GM19452 (cell line): ENCODE data around the gene NPIPB4.
"Not testable (repeated sequence)": the region's sequence is repeated elsewhere in the genome, so short reads cannot be mapped to it uniquely, and the experiment has no call there.

Experiments
- ATAC-seq: cut with Tn5 transposase; IDR thresholded peaks from one replicate; pipeline ENCODE4 v1.9.1; 2021; ENCODE audit not compliant: unreplicated experiment

NPIPB4 gene

DNA sequence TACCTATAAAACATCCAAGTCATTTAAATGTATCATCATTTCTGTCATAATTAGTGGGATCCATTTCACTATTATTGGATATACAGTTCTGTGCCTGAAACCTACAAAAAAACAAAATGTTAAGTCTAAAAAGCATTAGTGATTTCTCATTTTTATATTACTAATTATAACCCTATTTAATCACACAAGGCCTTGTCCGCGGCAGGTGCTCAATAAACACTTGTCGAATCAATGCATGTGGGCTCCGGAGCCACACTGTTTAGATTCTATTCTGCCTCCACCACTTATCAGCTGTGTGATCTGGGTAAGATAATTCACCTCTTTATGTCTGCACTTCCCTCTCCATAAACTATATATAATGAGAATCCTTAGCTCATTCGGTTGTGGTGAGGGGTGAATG, at the start of gene NPIPB4:
Gene NPIPB4, minus strand, starts transcription at position 101 of the 400 bp plus-strand sequence. CDS start 378 bp downstream, outside the sequence.
- ATAC-seq: not testable (repeated sequence)

GRCh38 chr16:21898998-21899397, 41.4 kb upstream of the NPIPB4 start:
- not testable (repeated sequence) for ATAC-seq

- not testable (repeated sequence) for ATAC-seq
These were observed 24.4 kb upstream of the NPIPB4 start for GRCh38 chr16:21881988-21882387.

GRCh38 chr16:21837186-21837585, 20.4 kb downstream of the NPIPB4 start:
- not testable (repeated sequence) for ATAC-seq

- ATAC-seq: not testable (repeated sequence)
These were observed 21.2 kb downstream of the NPIPB4 start for GRCh38 chr16:21836334-21836733.

- not testable (repeated sequence) for ATAC-seq
These were observed 21.8 kb downstream of the NPIPB4 start for GRCh38 chr16:21835747-21836146.

- ATAC-seq: not testable (repeated sequence)
These were observed 23.3 kb downstream of the NPIPB4 start for GRCh38 chr16:21834211-21834610.

GRCh38 chr16:21829929-21830328, 27.6 kb downstream of the NPIPB4 start:
- ATAC-seq: not testable (repeated sequence)

DNA sequence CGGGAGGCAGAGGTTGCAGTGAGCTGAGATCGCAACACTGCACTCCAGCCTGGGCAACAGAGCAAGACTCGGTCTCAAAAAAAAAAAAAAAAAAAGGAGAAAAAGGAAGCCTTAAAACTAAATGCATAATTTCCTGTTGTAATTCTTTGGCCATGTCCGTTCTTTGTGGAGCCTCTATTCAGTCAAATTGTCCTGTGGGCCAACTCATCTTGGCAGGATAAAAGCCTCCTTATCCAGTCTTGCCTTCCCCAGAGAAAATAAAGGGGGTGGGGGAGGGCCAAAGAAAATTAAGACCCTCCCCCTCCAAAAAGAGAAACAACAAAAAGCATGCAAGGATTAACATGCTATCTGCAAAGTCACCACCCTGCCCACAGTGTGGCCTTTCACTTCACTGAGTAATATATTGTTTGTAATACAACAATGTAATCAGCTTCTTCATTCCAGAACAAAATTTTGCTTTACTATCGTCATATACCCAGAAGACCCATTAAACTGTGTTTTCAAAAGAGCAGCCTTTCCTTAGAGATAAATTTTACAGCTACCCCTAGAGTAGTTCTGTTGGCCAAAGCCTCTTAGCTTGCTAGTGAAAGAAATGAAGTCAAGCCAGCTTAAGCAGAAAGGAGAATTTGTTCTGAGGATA, 31.4 kb downstream of the NPIPB4 start:
- not testable (repeated sequence) for ATAC-seq

DNA sequence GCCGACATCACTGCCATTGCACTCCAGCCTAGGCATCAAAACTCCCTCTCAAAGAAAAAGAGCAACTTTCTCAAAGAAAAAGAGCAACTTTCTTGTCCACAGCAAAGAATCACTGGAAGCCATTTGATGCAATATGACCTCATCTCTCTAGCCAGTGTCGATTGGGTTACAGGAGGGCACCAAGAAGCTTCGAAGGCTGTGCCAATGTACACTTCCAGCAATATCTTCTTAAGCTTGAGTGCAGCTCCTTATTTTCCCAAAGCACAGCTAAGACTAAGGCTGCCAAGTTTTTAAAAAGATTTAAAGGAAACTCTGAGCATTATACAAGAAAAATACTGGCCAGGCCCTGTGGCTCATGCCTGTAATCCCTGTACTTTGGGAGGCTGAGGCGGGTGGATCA, 32.0 kb downstream of the NPIPB4 start:
- not testable (repeated sequence) for ATAC-seq

DNA sequence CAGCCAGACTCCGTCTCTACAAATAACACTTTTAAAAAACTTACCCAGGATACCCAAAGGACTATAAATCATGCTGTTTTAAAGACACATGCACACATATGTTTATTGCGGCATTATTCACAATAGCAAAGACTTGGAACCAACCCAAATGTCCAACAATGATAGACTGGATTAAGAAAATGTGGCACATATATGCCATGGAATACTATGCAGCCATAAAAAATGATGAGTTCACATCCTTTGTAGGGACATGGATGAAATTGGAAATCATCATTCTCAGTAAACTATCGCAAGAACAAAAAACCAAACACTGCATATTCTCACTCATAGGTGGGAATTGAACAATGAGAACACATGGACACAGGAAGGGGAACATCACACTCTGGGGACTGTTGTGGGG, 34.3 kb downstream of the NPIPB4 start:
- ATAC-seq: not testable (repeated sequence)

DNA sequence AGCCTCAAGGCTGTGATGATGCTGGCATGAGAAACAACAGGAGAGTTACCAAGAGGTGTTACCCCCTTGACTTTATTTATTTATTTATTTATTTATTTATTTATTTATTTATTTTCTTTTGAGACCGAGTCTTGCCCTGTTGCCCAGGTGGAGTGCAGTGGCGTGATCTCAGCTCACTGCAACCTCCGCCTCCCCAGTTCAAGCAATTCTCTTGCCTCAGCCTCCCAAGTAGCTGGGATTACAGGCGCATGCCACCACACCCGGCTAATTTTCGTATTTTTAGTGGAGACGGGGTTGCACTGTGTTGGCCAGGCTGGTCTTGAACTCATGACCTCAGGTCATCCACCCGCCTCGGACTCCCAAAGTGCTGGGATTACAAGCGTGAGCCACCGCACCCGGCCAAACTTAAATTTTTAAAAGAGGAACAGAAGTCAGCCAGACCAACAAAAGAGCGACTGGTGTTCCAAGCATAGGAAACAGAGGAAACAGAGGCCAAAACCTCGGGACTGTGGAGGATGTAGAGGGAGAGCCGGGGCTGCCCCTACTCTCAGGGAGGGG, 36.6 kb downstream of the NPIPB4 start:
- not testable (repeated sequence) for ATAC-seq

GRCh38 chr16:21820028-21820907, 37.3 kb downstream of the NPIPB4 start:
- ATAC-seq: peak; percentile 95

DNA sequence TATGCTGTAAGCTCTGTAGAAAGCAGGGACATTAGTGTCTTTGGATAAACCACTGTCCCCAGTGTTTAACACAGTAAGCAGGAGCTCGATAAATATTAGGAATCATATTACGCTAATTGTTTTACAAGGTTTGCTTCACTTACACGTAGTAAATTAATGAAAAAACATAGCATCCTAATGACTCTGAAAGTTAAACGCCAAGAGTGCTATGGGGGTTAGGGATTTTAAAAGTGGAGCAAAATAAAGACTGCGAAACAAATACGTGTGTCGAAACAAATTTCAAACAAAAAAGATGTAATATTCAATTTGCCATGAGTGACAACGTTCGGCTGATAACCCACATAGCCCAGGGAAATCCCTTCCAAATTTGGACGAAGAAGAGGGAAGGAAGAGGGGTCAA, 37.9 kb downstream of the NPIPB4 start:
- ATAC-seq: not testable (repeated sequence)

DNA sequence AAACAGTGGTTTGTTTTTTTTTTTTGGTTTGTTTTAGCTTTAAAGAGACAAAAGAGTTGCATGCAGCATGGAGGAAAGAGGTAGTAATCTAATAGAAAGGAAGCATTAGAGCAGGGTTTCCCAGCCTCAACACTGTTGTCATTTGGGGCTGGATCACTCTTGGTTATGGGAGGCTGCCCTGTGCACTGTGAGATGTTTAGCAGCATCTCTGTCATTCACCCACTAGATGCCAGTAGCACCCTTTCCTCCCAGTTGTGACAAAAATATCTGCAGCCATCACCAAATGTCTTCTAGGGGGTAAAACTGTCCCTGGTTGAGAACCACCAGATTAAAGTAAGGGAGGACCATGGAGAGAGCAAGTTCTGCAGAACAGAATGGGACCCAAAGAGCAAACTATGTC, 40.5 kb downstream of the NPIPB4 start:
- not testable (repeated sequence) for ATAC-seq

GRCh38 chr16:21815694-21816093, 41.9 kb downstream of the NPIPB4 start:
- ATAC-seq: not testable (repeated sequence)

DNA sequence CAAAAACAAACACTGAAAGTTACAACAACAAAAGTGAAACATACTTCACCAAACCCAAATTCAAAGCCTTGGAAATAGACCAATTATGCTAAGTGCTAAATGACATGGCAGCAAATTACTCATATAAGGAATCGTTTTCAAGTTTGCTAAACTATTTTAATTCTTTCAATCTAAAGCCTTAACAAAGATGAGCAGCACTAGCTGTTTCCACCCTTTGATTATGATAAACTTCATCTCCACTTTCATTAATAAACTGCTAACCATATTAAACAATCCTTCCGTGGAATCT, 55.2 kb downstream of the NPIPB4 start:
- not testable (repeated sequence) for ATAC-seq

- ATAC-seq: not testable (repeated sequence)
These were observed 55.8 kb downstream of the NPIPB4 start for GRCh38 chr16:21801538-21802374.

GRCh38 chr16:21798601-21799000, 59.0 kb downstream of the NPIPB4 start:
- not testable (repeated sequence) for ATAC-seq

- ATAC-seq: not testable (repeated sequence)
These were observed 64.2 kb downstream of the NPIPB4 start for GRCh38 chr16:21793310-21793709.

DNA sequence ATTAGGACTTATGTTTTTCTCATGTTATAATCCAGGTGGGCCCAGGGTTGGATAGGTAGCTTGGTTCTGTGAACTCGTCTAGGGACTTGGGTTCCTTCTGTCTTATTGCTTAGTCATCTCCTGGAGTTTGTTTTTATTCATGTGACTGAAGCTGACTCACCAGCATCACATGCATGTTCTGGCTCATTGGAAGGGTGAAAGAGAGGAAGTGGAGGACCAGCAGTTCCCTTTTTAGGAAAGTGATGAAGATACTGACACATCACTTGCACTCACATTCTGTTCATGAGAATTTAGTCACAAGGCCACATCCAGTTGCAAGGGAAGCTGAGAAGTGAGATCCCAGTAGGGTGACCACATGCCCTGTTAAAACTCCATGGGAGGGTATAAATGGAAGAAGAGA, 67.0 kb downstream of the NPIPB4 start:
- peak; percentile 53 for ATAC-seq
